SK-N-SH treated with all-trans-retinoic acid at 6 μM for 48 hours (cell line): Measurements from ENCODE around the gene ETS1.

ENCODE experiments used
- ATAC-seq: fragments of 200-7000 bp; cut with Tn5 transposase; 3 replicates; pipeline ENCODE4 v1.9.1; 2020; ENCODE audit warnings: mild to moderate bottlenecking, moderate library complexity
- ARNTL ChIP-seq: fragments of 450-650 bp; formaldehyde crosslinking; IDR thresholded peaks from 2 replicates; pipeline ENCODE4 v1.5.0; 2020; ENCODE audit warnings: low read depth, mild to moderate bottlenecking, moderate library complexity, borderline replicate concordance
- BACH2 ChIP-seq: fragments of 250-450 bp; sonication (Bioruptor Pico); IDR thresholded peaks from 2 replicates; pipeline ENCODE4 v1.9.0; 2021; ENCODE audit warnings: mild to moderate bottlenecking, borderline replicate concordance
- CSDC2 ChIP-seq: fragments of 250-450 bp; sonication (Bioruptor Pico); IDR thresholded peaks from 2 replicates; pipeline ENCODE4 v1.5.0; 2020; ENCODE audit warnings: mild to moderate bottlenecking, moderate library complexity
- ESRRG ChIP-seq: fragments of 250-450 bp; sonication (Bioruptor Pico); IDR thresholded peaks from 2 replicates; pipeline ENCODE4 v1.6.1; 2021; ENCODE audit warnings: mild to moderate bottlenecking
- GLIS3 ChIP-seq: fragments of 250-450 bp; sonication (Bioruptor Pico); IDR thresholded peaks from 2 replicates; pipeline ENCODE4 v1.5.0; 2020; ENCODE audit warnings: mild to moderate bottlenecking, moderate library complexity
- ISL1 ChIP-seq: fragments of 250-450 bp; sonication (Bioruptor Pico); IDR thresholded peaks from 2 replicates; pipeline ENCODE4 v2.1.2; 2022; ENCODE audit warnings: mild to moderate bottlenecking, moderate library complexity
- OSR1 ChIP-seq: fragments of 250-450 bp; sonication (Bioruptor Pico); IDR thresholded peaks from 2 replicates; pipeline ENCODE4 v1.8.0; 2022; ENCODE audit warnings: moderate library complexity, mild to moderate bottlenecking, inconsistent platforms
- PATZ1 ChIP-seq: fragments of 250-450 bp; sonication (Bioruptor Pico); IDR thresholded peaks from 2 replicates; pipeline ENCODE4 v1.8.0; 2020; ENCODE audit warnings: mild to moderate bottlenecking, moderate library complexity, borderline replicate concordance
- POU6F1 ChIP-seq: fragments of 250-450 bp; sonication (Bioruptor Pico); IDR thresholded peaks from 2 replicates; pipeline ENCODE4 v1.8.0; 2021; ENCODE audit warnings: low read depth, mild to moderate bottlenecking, moderate library complexity, borderline replicate concordance
- PPARA ChIP-seq: fragments of 250-450 bp; sonication (Bioruptor Pico); IDR thresholded peaks from 2 replicates; pipeline ENCODE4 v1.5.0; 2020; ENCODE audit warnings: mild to moderate bottlenecking, borderline replicate concordance
- RARB ChIP-seq: fragments of 250-450 bp; sonication (Bioruptor Pico); IDR thresholded peaks from 2 replicates; pipeline ENCODE4 v1.8.0; 2021; ENCODE audit warnings: mild to moderate bottlenecking, moderate library complexity
- SNAI2 ChIP-seq: fragments of 250-450 bp; sonication (Bioruptor Pico); IDR thresholded peaks from 2 replicates; pipeline ENCODE4 v1.5.0; 2020; ENCODE audit warnings: mild to moderate bottlenecking, moderate library complexity
- TCF4 ChIP-seq: fragments of 250-450 bp; sonication (Bioruptor Pico); IDR thresholded peaks from 2 replicates; pipeline ENCODE4 v1.8.0; 2021; ENCODE audit warnings: mild to moderate bottlenecking, moderate library complexity, borderline replicate concordance
- TOX ChIP-seq: fragments of 250-450 bp; sonication (Bioruptor Pico); IDR thresholded peaks from 2 replicates; pipeline ENCODE4 v1.8.0; 2021; ENCODE audit warnings: mild to moderate bottlenecking, moderate library complexity, borderline replicate concordance
- ZC3H10 ChIP-seq: fragments of 250-450 bp; sonication (Bioruptor Pico); IDR thresholded peaks from 2 replicates; pipeline ENCODE4 v1.5.1; 2021; ENCODE audit warnings: mild to moderate bottlenecking, moderate library complexity
- ZFP3 ChIP-seq: fragments of 250-450 bp; sonication (Bioruptor Pico); IDR thresholded peaks from 2 replicates; pipeline ENCODE4 v1.5.0; 2020; ENCODE audit warnings: mild to moderate bottlenecking, moderate library complexity
- ZFP30 ChIP-seq: fragments of 450-650 bp; formaldehyde crosslinking; IDR thresholded peaks from 2 replicates; pipeline ENCODE4 v1.5.0; 2022; ENCODE audit warnings: mild to moderate bottlenecking, moderate library complexity
- ZNF565 ChIP-seq: fragments of 450-650 bp; formaldehyde crosslinking; conservative IDR thresholded peaks from 2 replicates; pipeline ENCODE4 v1.5.0; 2020; ENCODE audit warnings: low read depth, mild to moderate bottlenecking, moderate library complexity
- ZNF70 ChIP-seq: fragments of 450-650 bp; formaldehyde crosslinking; IDR thresholded peaks from 2 replicates; pipeline ENCODE4 v1.5.0; 2020; ENCODE audit warnings: mild to moderate bottlenecking, moderate library complexity
- ZNF8 ChIP-seq: fragments of 450-650 bp; formaldehyde crosslinking; IDR thresholded peaks from 2 replicates; pipeline ENCODE4 v1.5.0; 2020; ENCODE audit warnings: mild to moderate bottlenecking, moderate library complexity
- TF ChIP-seq, protein P1 (sequence below): fragments of 250-450 bp; sonication (Bioruptor Pico); IDR thresholded peaks from 2 replicates; pipeline ENCODE4 v1.5.1; 2021; ENCODE audit warnings: mild to moderate bottlenecking, moderate library complexity

The ETS1 gene

DNA sequence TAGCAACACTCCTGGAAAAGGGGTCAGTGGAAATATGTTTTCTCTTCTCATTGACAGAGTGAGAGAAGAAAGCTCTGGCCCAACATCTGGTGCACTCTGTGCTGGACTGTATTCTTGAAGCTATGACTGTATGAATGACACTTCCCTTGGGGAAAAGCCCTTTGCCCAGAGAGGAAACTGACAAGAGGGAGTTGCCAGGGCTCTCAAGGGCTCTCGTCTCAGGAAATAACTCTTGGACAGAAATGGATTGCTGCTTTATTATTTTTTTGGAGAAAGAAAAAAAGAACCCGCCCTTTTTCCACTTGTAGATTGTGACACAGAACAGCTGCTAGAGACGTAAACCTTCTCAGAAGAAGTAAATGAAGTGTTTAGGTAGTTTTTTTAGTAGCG is 11.4 kb downstream of the ETS1 start:
- TF ChIP-seq PATZ1, result no peak
- no peak for TF ChIP-seq OSR1
- no peak for TF ChIP-seq SNAI2
- TF ChIP-seq CSDC2 (CRISPR knock-in tag), result no peak
- no peak for TF ChIP-seq RARB (CRISPR knock-in tag)
- TF ChIP-seq GLIS3 (CRISPR knock-in tag), result no peak
- TF ChIP-seq ZNF8, result no peak
- TF ChIP-seq ESRRG (CRISPR knock-in tag), result no peak
- no peak for TF ChIP-seq PPARA (CRISPR knock-in tag)
- ATAC-seq, result no peak

- ATAC-seq, result no peak
These were observed 12.0 kb downstream of the ETS1 start for GRCh38 chr11:128575174-128575960.

DNA sequence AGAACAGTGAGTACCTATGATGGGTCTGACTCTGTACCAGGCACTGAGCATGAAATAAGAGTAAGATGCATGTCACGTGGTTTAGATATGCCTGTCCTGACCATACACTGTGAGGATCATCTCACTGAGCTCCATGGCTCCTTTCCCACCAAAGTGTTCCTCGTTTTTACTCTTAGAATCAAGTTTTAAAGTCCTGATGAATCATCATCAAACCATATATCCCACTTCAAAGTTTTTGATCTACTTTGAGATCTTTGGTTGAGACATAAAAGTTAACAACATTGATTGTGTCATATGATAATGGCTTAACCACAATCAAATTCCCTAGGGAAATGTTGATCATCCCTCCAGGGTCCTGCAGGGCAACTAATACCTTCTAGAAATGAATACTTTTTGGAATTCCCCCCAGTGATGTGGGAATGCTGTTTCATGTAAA is 12.8 kb downstream of the ETS1 start:
- ATAC-seq, result no peak

More at GRCh38 chr11:128575174-128575960, 12.0 kb downstream of the ETS1 start:
- TF ChIP-seq RARB (CRISPR knock-in tag), result no peak
- no peak for TF ChIP-seq ZNF565 (CRISPR knock-in tag)
- no peak for TF ChIP-seq ZNF8
- TF ChIP-seq GLIS3 (CRISPR knock-in tag), result no peak
- TF ChIP-seq ESRRG (CRISPR knock-in tag), result no peak
- no peak for TF ChIP-seq ZC3H10 (CRISPR knock-in tag)
- TF ChIP-seq, protein P1, sequence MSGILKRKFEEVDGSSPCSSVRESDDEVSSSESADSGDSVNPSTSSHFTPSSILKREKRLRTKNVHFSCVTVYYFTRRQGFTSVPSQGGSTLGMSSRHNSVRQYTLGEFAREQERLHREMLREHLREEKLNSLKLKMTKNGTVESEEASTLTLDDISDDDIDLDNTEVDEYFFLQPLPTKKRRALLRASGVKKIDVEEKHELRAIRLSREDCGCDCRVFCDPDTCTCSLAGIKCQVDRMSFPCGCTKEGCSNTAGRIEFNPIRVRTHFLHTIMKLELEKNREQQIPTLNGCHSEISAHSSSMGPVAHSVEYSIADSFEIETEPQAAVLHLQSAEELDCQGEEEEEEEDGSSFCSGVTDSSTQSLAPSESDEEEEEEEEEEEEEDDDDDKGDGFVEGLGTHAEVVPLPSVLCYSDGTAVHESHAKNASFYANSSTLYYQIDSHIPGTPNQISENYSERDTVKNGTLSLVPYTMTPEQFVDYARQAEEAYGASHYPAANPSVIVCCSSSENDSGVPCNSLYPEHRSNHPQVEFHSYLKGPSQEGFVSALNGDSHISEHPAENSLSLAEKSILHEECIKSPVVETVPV (CRISPR knock-in tag), result no peak
- TF ChIP-seq ZFP30 (CRISPR knock-in tag), result no peak
- no peak for TF ChIP-seq PATZ1
- TF ChIP-seq TCF4 (CRISPR knock-in tag), result no peak
- TF ChIP-seq POU6F1, result no peak
- TF ChIP-seq OSR1, result no peak
- no peak for TF ChIP-seq CSDC2 (CRISPR knock-in tag)

More for the DNA sequence above, 12.8 kb downstream of the ETS1 start:
- TF ChIP-seq RARB (CRISPR knock-in tag), result no peak
- TF ChIP-seq POU6F1, result no peak
- no peak for TF ChIP-seq ARNTL (CRISPR knock-in tag)
- TF ChIP-seq GLIS3 (CRISPR knock-in tag), result no peak
- TF ChIP-seq ZNF70 (CRISPR knock-in tag), result no peak
- TF ChIP-seq ZFP30 (CRISPR knock-in tag), result no peak
- no peak for TF ChIP-seq TOX (CRISPR knock-in tag)
- TF ChIP-seq CSDC2 (CRISPR knock-in tag), result no peak
- no peak for TF ChIP-seq ZNF8
- TF ChIP-seq ZFP3, result no peak
- TF ChIP-seq BACH2 (CRISPR knock-in tag), result no peak
- no peak for TF ChIP-seq ZC3H10 (CRISPR knock-in tag)
- TF ChIP-seq SNAI2, result no peak
- no peak for TF ChIP-seq PATZ1
- no peak for TF ChIP-seq ISL1 (CRISPR knock-in tag)
